ENCODE measurements around the gene POLR3C.
A peak's percentile ranks its signal among the peaks of the same experiment; 100 is the strongest.
"Not testable (repeated sequence)": the region's sequence is repeated elsewhere in the genome, so short reads cannot be mapped to it uniquely, and the experiment has no call there.

The POLR3C gene

GRCh38 chr1:145806844-145807243 lies 17.2 kb upstream of the POLR3C start:
- H3K27ac ChIP-seq: no peak overlapping the region
- H3K4me2 ChIP-seq: no peak overlapping the region
- no peak overlapping the region for H3K9ac ChIP-seq
- TF ChIP-seq CTCF (conservative IDR thresholded peaks at IDR 0.05; ENCODE audit: low read depth, low read length): no peak
- no peak overlapping the region for H3K4me3 ChIP-seq (IDR thresholded peaks at IDR 0.05; ENCODE audit: insufficient read depth, low read depth, low read length)
- H2AFZ ChIP-seq (ENCODE audit: low read depth): no peak overlapping the region
- peaks cover 16% of the 10 kb centered on the region; the same call in 1 of the 2 replicates for H4K20me1 ChIP-seq (ENCODE audit: insufficient read depth)
- peaks cover 69% of the 10 kb centered on the region for H3K79me2 ChIP-seq (ENCODE audit: insufficient read depth, low read depth)
- 0 out of 2 replicates have a peak, but pooled peaks cover 3% of the 10 kb centered on the region for H3K36me3 ChIP-seq (ENCODE audit: insufficient read depth)
- H3K27me3 ChIP-seq (ENCODE audit: insufficient read depth, low read depth): no peaks in the 10 kb centered on the region
- H3K4me1 ChIP-seq (ENCODE audit: low read depth, poor library complexity, severe bottlenecking): peaks cover 35% of the 10 kb centered on the region

- not testable (repeated sequence) for H2AFZ ChIP-seq (ENCODE audit: low read depth); H3K27me3 ChIP-seq (ENCODE audit: insufficient read depth, low read depth); H4K20me1 ChIP-seq (ENCODE audit: insufficient read depth); H3K36me3 ChIP-seq (ENCODE audit: insufficient read depth); H3K4me3 ChIP-seq (IDR thresholded peaks at IDR 0.05; ENCODE audit: insufficient read depth, low read depth, low read length); H3K9ac ChIP-seq
- H3K4me2 ChIP-seq: peak overlapping the region; percentile 69
- peaks cover 42% of the 10 kb centered on the region; the same call in 1 of the 2 replicates for H3K79me2 ChIP-seq (ENCODE audit: insufficient read depth, low read depth)
- H3K27ac ChIP-seq: peak overlapping the region; percentile 40; the same call in 1 of the 2 replicates
- H3K4me1 ChIP-seq (ENCODE audit: low read depth, poor library complexity, severe bottlenecking): peaks cover 29% of the 10 kb centered on the region
Measured at GRCh38 chr1:145812977-145813810, 10.8 kb upstream of the POLR3C start.

- not testable (repeated sequence) for H3K4me3 ChIP-seq (IDR thresholded peaks at IDR 0.05; ENCODE audit: insufficient read depth, low read depth, low read length); H3K9ac ChIP-seq; H3K27ac ChIP-seq; H3K36me3 ChIP-seq (ENCODE audit: insufficient read depth); H2AFZ ChIP-seq (ENCODE audit: low read depth); H3K27me3 ChIP-seq (ENCODE audit: insufficient read depth, low read depth); H4K20me1 ChIP-seq (ENCODE audit: insufficient read depth)
- peaks cover 44% of the 10 kb centered on the region for H3K79me2 ChIP-seq (ENCODE audit: insufficient read depth, low read depth)
- peaks cover 38% of the 10 kb centered on the region for H3K4me1 ChIP-seq (ENCODE audit: low read depth, poor library complexity, severe bottlenecking)
- H3K4me2 ChIP-seq: peak overlapping the region; percentile 62
Measured at GRCh38 chr1:145818095-145818494, 5.9 kb upstream of the POLR3C start.

- H3K27me3 ChIP-seq (ENCODE audit: insufficient read depth, low read depth); H3K4me3 ChIP-seq (IDR thresholded peaks at IDR 0.05; ENCODE audit: insufficient read depth, low read depth, low read length); H3K9ac ChIP-seq; H3K4me2 ChIP-seq; H3K27ac ChIP-seq; H4K20me1 ChIP-seq (ENCODE audit: insufficient read depth); H2AFZ ChIP-seq (ENCODE audit: low read depth): not testable (repeated sequence)
- H3K79me2 ChIP-seq (ENCODE audit: insufficient read depth, low read depth): peaks cover 59% of the 10 kb centered on the region
- peaks cover 54% of the 10 kb centered on the region for H3K4me1 ChIP-seq (ENCODE audit: low read depth, poor library complexity, severe bottlenecking)
- H3K36me3 ChIP-seq (ENCODE audit: insufficient read depth): peaks cover 20% of the 10 kb centered on the region
Measured at GRCh38 chr1:145822779-145823331, 1.1 kb upstream of the POLR3C start.

GRCh38 chr1:145824499-145824842 lies 471 bp downstream of the POLR3C start:
- Histone ChIP-seq H3K4me2 (peak overlapping the region; percentile 96), H3K4me1 (ENCODE audit: low read depth, poor library complexity, severe bottlenecking) (peaks cover 55% of the 10 kb centered on the region), H2AFZ (ENCODE audit: low read depth) (peak overlapping the region; percentile 89), H3K36me3 (ENCODE audit: insufficient read depth) (peaks cover 27% of the 10 kb centered on the region), H3K9ac (peak overlapping the region; percentile 82), H3K4me3 (IDR thresholded peaks at IDR 0.05; ENCODE audit: insufficient read depth, low read depth, low read length) (peak overlapping the region; percentile 96), H3K27ac (peak overlapping the region; percentile 72), H3K27me3 (ENCODE audit: insufficient read depth, low read depth) (no peaks in the 10 kb centered on the region), H4K20me1 (ENCODE audit: insufficient read depth) (no peaks in the 10 kb centered on the region), H3K79me2 (ENCODE audit: insufficient read depth, low read depth) (peaks cover 51% of the 10 kb centered on the region)
- no peak for TF ChIP-seq CTCF (conservative IDR thresholded peaks at IDR 0.05; ENCODE audit: low read depth, low read length)

Measured in KMS-11 (cell line).